Endothelial cell (in vitro differentiated cells): ENCODE data around the gene ZBTB43. TPM values are rescaled to one million over a fixed set of nuclear protein-coding genes. Genes with fewer than 3 reads are reported as not detected.

Source experiments
- DNase-seq: peaks from one replicate; pipeline ENCODE4 v3.0.0; 2021; ENCODE audit warnings: low spot score
- H3K27ac Mint-ChIP-seq: one replicate; pipeline ENCODE4 v1.8.0; 2021; ENCODE audit warnings: mixed read lengths, inconsistent platforms; ENCODE audit not compliant: unreplicated experiment
- H3K27me3 Mint-ChIP-seq: one replicate; pipeline ENCODE4 v1.8.0; 2021; ENCODE audit warnings: mild to moderate bottlenecking, moderate library complexity, mixed read lengths, inconsistent platforms; ENCODE audit not compliant: unreplicated experiment
- H3K36me3 Mint-ChIP-seq: one replicate; pipeline ENCODE4 v1.8.0; 2021; ENCODE audit warnings: mild to moderate bottlenecking, low read depth, mixed read lengths, inconsistent platforms; ENCODE audit not compliant: unreplicated experiment
- H3K4me1 Mint-ChIP-seq: one replicate; pipeline ENCODE4 v1.8.0; 2021; ENCODE audit warnings: mild to moderate bottlenecking, mixed read lengths, inconsistent platforms; ENCODE audit not compliant: unreplicated experiment
- H3K4me3 Mint-ChIP-seq: one replicate; pipeline ENCODE4 v1.8.0; 2021; ENCODE audit warnings: mild to moderate bottlenecking, mixed read lengths, inconsistent platforms; ENCODE audit not compliant: unreplicated experiment
- H3K9me3 Mint-ChIP-seq: one replicate; pipeline ENCODE4 v1.8.0; 2021; ENCODE audit warnings: mixed read lengths, inconsistent platforms; ENCODE audit not compliant: unreplicated experiment
- CTCF ChIP-seq: fragments of 200-600 bp; sonication (generic); IDR thresholded peaks from one replicate; pipeline ENCODE4 v1.5.0; 2021; ENCODE audit warnings: antibody characterized with exemption; ENCODE audit not compliant: unreplicated experiment
- total RNA-seq: library from RNA; stranded (reverse); fragmentation: NEBNext Ultra II Directional; extraction: Animal tissue kit (Norgen Biotek cat#: 25700); gene quantifications from one replicate; pipeline ENCODE4 v1.2.1, GENCODE V29; 2021; ENCODE audit not compliant: unreplicated experiment

The ZBTB43 gene
- total RNA-seq, 1 donor from 2014 or later: 16.7 TPM

GRCh38 chr9:126879288-126879687 lies 74.4 kb downstream of the ZBTB43 start:
- Mint-ChIP-seq H3K4me1 (peaks cover 17% of the 10 kb centered on the region), H3K36me3 (peaks cover 12% of the 10 kb centered on the region), H3K27ac (no peak overlapping the region), H3K9me3 (no peaks in the 10 kb centered on the region), H3K4me3 (peak overlapping the region; percentile 16), H3K27me3 (no peaks in the 10 kb centered on the region)
- no peak for DNase-seq
- TF ChIP-seq CTCF: no peak

DNA sequence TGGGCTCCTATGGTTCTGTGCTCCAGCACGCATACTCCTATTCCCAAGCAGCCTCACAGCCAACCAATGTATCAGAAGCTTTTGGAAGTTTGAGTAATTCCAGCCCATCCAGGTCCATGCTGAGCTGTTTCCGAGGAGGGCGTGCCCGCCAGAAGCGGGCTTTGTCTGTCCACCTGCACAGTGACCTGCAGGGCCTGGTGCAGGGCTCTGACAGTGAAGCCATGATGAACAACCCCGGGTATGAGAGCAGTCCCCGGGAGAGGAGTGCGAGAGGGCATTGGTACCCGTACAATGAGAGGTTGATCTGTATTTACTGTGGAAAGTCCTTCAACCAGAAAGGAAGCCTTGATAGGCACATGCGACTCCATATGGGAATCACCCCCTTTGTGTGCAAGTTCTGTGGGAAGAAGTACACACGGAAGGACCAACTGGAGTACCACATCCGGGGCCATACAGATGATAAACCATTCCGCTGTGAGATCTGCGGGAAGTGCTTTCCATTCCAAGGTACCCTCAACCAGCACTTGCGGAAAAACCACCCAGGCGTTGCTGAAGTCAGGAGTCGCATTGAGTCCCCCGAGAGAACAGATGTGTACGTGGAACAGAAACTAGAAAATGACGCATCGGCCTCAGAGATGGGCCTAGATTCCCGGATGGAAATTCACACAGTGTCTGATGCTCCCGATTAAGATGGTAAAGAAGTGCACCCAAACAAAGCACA lies 75.5 kb downstream of the ZBTB43 start:
- peaks cover 22% of the 10 kb centered on the region for H3K4me1 Mint-ChIP-seq
- H3K27ac Mint-ChIP-seq: no peak overlapping the region
- no peaks in the 10 kb centered on the region for H3K27me3 Mint-ChIP-seq
- H3K36me3 Mint-ChIP-seq: peaks cover 12% of the 10 kb centered on the region
- H3K9me3 Mint-ChIP-seq: no peaks in the 10 kb centered on the region
- H3K4me3 Mint-ChIP-seq: no peak overlapping the region
- no peak for TF ChIP-seq CTCF
- no peak for DNase-seq

DNA sequence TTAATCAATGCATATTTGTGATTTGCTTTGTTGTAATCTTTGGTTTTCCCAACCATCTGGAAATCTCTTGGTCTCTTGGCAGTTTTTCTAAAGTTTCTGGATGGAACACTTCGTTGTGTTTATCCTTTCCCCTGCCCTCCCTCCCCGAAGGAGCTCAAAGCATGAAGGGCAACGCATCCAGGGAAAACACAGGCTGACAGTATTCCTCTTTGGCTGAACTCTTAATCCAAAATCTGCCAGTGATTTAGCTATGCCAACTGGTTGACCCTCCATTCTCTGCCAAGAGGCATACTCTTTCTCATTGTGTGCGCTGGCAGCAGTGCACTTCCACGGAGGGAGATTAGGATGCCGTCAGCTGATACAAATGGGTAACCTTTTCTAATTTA lies 76.1 kb downstream of the ZBTB43 start:
- Mint-ChIP-seq H3K9me3 (no peaks in the 10 kb centered on the region), H3K4me3 (no peak overlapping the region), H3K27ac (no peak overlapping the region), H3K27me3 (no peaks in the 10 kb centered on the region), H3K36me3 (peaks cover 12% of the 10 kb centered on the region), H3K4me1 (peaks cover 26% of the 10 kb centered on the region)
- no peak for TF ChIP-seq CTCF
- DNase-seq: no peak

DNA sequence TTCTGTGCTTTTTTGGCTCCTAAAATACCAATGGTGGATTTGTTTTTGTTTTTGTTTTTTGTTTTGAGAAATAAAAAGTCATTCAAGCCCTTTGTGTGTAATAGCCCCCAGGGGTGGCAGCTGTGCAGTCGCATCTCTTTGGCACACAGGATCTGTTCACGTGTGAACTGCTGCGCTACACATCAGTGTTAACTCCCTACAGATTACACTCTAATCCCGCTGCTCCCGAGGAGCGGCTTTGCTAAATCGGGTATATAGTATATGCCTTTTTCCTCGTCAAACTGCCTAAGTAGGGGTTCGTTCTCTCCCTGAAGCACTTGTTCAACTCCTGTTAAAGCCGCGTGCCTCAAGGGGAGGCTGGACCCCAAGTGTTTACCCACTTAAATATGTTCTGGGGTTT lies 77.9 kb downstream of the ZBTB43 start:
- H3K4me1 Mint-ChIP-seq: peaks cover 21% of the 10 kb centered on the region
- H3K27me3 Mint-ChIP-seq: no peaks in the 10 kb centered on the region
- H3K4me3 Mint-ChIP-seq: no peak overlapping the region
- H3K27ac Mint-ChIP-seq: no peak overlapping the region
- no peak for DNase-seq
- H3K36me3 Mint-ChIP-seq: peaks cover 12% of the 10 kb centered on the region
- TF ChIP-seq CTCF: no peak
- no peaks in the 10 kb centered on the region for H3K9me3 Mint-ChIP-seq

DNA sequence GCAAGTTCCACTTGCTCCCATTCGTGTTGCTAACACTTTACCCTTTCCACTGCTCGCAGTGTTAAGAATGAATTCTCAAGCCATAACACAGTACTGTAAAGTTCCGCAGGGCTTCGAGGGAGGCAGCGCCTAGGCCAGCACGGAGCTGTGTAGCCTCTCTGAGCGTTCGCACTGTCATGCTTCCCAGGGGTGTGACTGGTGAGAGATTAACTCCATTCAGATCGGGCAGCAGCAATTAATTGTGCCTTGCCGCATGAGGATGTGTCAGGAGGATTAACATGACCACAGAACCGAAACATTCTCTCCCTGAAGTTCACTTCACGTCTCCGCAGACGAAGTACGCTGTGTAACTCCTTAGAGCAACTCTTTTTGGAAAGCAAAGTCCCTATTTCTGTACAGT lies 78.8 kb downstream of the ZBTB43 start:
- Mint-ChIP-seq H3K4me3 (no peak overlapping the region), H3K9me3 (no peaks in the 10 kb centered on the region), H3K36me3 (peaks cover 12% of the 10 kb centered on the region), H3K27ac (no peak overlapping the region), H3K27me3 (no peaks in the 10 kb centered on the region), H3K4me1 (peaks cover 21% of the 10 kb centered on the region)
- no peak for DNase-seq
- TF ChIP-seq CTCF: no peak
